Activated naive CD8-positive, alpha-beta T cell treated with anti-CD3 and anti-CD28 coated beads for 36 hours (primary cell): Measurements from ENCODE around the gene PIR. TPM values are rescaled to one million over a fixed set of nuclear protein-coding genes. Genes with fewer than 3 reads are reported as not detected.
A peak's percentile ranks its signal among the peaks of the same experiment; 100 is the strongest.

Experiments
- DNase-seq: peaks from one replicate; pipeline ENCODE4 v3.0.0; 2021
- H3K27ac Mint-ChIP-seq: one replicate; pipeline ENCODE4 v1.8.0; 2022; ENCODE audit warnings: mild to moderate bottlenecking, moderate library complexity, mixed read lengths
- H3K27me3 Mint-ChIP-seq: one replicate; pipeline ENCODE4 v1.8.0; 2022; ENCODE audit warnings: mild to moderate bottlenecking, mixed read lengths
- H3K36me3 Mint-ChIP-seq: one replicate; pipeline ENCODE4 v1.8.0; 2021; ENCODE audit warnings: mild to moderate bottlenecking, mixed read lengths
- H3K4me1 Mint-ChIP-seq: one replicate; pipeline ENCODE4 v1.8.0; 2021; ENCODE audit warnings: mixed read lengths
- H3K4me3 Mint-ChIP-seq: one replicate; pipeline ENCODE4 v1.8.0; 2022; ENCODE audit warnings: mild to moderate bottlenecking, moderate library complexity, mixed read lengths
- H3K9me3 Mint-ChIP-seq: one replicate; pipeline ENCODE4 v1.8.0; 2022; ENCODE audit warnings: mixed read lengths
- total RNA-seq, 2 experiments: library from RNA; stranded (reverse); gene quantifications; one replicate each; pipeline ENCODE4 v1.2.3, GENCODE V29; 2021

PIR gene
- total RNA-seq, 2 experiments from 2014 or later: 1.9 to 3.0 TPM

DNA sequence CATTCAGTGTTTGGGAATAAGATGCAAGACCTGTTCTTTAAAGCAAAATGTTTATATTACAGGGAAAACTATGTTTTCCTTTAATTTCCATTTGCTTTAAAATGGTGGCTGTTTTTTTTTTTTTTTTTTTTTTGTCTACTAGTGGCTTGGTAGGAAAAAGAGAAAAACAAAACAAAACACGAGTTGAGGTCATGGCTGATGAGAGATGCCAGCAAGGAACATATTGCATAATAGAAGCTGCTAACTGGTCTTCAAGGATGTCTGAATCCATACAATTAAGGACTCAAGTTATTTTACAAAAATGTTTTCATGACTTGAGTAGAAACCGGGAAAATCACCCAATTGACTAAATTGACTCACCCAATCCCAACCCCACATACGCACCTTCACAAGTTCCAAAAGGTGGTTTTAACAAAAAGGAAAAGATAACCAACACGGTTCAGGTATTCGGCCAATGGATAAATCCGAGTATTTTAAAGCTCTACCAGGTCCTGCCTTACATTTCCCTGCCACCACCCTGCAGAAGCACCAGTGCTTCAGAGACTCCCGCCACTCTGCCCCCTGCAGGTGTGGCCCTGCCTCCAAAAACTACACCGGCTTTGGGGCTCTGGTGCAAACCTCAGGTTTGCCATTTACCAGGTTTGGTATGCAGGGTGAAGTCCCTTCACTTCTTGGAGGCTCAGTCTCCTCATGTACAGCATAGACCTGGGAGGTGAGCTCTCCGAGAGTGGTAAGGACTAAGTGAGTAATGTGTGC is 27.1 kb downstream of the PIR start:
- Mint-ChIP-seq H3K4me3 (no peak overlapping the region), H3K36me3 (no peaks in the 10 kb centered on the region), H3K27ac (no peak overlapping the region), H3K4me1 (peaks cover 3% of the 10 kb centered on the region), H3K27me3 (peaks cover 3% of the 10 kb centered on the region), H3K9me3 (no peaks in the 10 kb centered on the region)
- peak; percentile 3 for DNase-seq

DNA sequence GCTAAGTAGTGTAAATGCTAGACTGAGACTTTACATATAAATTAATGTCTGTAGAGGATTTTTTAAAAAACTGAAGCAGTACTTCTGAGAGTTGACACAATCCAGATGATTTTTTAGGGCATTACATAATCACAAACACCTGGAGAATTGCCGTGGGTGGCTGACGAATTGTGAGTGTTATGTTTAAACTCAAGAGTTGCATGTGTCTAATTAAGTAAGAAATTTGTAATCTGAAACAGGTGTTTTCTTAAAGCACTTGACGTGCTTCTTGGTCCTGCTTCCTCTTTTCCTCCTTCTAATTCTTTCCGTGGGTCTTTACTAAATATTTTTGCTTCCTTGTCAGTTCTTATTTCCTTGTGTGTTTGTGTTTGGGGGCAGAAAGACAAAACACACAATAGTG is 27.8 kb downstream of the PIR start:
- Mint-ChIP-seq H3K9me3 (no peaks in the 10 kb centered on the region), H3K4me3 (no peak overlapping the region), H3K36me3 (no peaks in the 10 kb centered on the region), H3K4me1 (peaks cover 3% of the 10 kb centered on the region), H3K27me3 (peaks cover 3% of the 10 kb centered on the region), H3K27ac (no peak overlapping the region)
- no peak for DNase-seq

DNA sequence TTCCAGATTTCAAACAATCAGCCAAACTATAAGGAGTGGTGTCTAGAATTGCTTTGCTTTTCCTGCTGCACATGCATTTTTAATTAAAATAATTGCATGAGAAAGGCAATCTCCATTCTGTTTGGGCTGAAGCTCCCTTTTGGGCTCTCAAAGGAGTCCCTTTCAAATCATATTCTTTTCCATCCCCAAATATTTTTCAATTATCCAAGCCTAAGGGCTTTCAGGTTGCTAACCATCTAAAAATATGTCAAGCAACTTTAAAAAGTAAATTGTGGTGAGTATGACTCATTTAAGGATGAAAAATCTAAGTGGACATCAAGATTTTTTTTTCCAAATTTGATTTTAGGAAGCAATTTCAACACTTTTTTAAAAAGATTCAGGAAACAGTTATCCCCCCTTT is 28.4 kb downstream of the PIR start:
- H3K9me3 Mint-ChIP-seq: no peaks in the 10 kb centered on the region
- H3K27me3 Mint-ChIP-seq: peaks cover 3% of the 10 kb centered on the region
- no peak overlapping the region for H3K4me3 Mint-ChIP-seq
- H3K36me3 Mint-ChIP-seq: no peaks in the 10 kb centered on the region
- DNase-seq: no peak
- peaks cover 3% of the 10 kb centered on the region for H3K4me1 Mint-ChIP-seq
- no peak overlapping the region for H3K27ac Mint-ChIP-seq

DNA sequence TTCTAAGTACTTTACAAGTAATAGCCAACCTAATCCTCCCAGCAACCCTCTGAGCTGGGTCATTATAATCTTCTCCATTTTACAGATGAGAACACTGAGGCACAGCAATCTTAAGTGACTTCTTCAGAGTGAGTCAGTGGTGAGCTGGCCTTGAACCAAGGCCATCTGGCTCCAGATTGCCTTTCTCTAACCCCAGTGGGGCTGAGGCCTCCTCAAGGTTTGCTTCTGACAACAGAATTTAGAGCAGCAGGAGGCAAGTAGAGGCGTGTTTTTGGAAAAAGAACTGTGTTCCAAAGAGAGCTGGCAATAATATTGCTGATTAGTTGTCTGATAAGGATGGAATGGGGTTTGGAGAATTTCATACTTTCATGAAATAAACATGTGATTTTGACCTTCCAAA is 41.2 kb downstream of the PIR start:
- no peaks in the 10 kb centered on the region for H3K9me3 Mint-ChIP-seq
- no peaks in the 10 kb centered on the region for H3K4me1 Mint-ChIP-seq
- H3K4me3 Mint-ChIP-seq: no peak overlapping the region
- no peaks in the 10 kb centered on the region for H3K36me3 Mint-ChIP-seq
- peaks cover 3% of the 10 kb centered on the region for H3K27me3 Mint-ChIP-seq
- no peak for DNase-seq
- H3K27ac Mint-ChIP-seq: no peak overlapping the region

DNA sequence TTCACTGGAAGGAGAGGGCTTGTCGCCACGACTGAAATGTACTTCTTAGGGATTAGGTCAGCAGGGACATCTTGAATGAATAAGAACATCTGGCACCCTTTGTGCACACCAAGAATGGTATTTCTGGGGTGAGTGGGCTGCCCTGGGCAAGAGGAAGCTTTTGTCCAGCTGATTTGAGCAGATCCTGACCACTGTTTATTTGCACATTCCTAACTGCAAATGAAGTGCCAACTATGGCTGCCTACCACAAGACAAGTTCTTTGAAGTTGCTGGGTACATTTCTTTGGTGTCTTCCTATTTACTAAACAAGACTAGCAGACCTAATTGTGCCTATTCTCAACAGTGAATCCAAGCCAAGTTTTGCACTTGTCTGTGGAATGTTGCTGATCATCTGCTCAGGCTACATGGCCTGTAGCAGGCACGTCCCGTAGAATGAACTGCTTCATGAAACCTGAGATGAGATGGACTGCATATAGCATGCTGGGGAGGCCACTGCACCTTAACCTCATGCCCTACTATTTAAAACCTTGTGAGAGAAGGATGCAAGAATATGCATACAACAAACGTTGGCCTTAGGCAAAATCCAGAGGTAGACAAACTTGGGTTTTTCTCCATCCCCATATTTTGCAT is 45.0 kb downstream of the PIR start:
- Mint-ChIP-seq H3K4me1 (no peaks in the 10 kb centered on the region), H3K9me3 (no peaks in the 10 kb centered on the region), H3K4me3 (no peak overlapping the region), H3K36me3 (no peaks in the 10 kb centered on the region), H3K27ac (no peak overlapping the region), H3K27me3 (no peaks in the 10 kb centered on the region)
- DNase-seq: no peak

DNA sequence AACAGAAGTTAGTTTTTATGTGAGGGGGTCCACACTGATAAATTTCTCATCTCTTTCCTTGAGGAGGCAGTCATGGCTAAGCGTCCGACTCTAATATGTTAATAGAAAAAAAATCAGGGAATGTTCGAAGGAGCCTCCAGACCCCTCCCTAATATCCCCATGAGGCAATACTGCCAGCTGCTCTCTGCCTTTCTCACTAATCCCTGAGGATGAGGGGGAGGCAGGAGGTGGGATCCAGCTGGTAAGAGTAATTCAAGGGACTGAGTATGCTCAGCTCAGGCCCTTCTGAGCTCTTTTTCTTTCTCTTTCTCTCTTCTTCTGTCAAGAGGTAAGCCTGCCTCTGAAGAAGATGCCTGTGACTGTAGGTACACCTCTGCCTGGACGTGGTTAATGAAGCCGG is 51.7 kb downstream of the PIR start:
- no peak for DNase-seq
- Mint-ChIP-seq H3K27me3 (peaks cover 7% of the 10 kb centered on the region), H3K4me1 (no peaks in the 10 kb centered on the region), H3K4me3 (no peak overlapping the region), H3K36me3 (no peaks in the 10 kb centered on the region), H3K27ac (no peak overlapping the region), H3K9me3 (no peaks in the 10 kb centered on the region)

- H3K27ac Mint-ChIP-seq: no peak overlapping the region
- DNase-seq: no peak
- peaks cover 9% of the 10 kb centered on the region for H3K27me3 Mint-ChIP-seq
- no peaks in the 10 kb centered on the region for H3K36me3 Mint-ChIP-seq
- H3K9me3 Mint-ChIP-seq: no peaks in the 10 kb centered on the region
- no peak overlapping the region for H3K4me3 Mint-ChIP-seq
- no peaks in the 10 kb centered on the region for H3K4me1 Mint-ChIP-seq
Measured at GRCh38 chrX:15438332-15438731, 54.8 kb downstream of the PIR start.

DNA sequence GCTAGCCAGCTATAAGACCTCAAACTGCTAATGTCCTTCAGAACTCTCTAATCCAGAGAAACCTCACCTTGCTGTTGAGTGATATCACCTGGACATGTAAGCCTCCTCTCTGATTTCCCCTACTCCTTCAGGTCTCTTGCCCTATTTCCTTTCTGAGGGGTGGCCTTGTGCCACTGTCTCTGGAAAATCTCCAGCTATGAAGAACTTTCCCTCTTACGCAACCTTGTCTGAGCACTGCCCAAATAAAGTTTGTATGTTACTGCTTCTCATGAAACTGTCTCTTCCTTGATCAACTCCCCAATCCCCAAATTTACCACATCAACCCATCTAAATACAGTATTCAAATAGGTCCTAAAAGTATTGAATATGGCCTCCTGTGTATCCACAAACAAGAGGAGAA is 55.4 kb downstream of the PIR start:
- Mint-ChIP-seq H3K4me3 (no peak overlapping the region), H3K4me1 (no peaks in the 10 kb centered on the region), H3K36me3 (no peaks in the 10 kb centered on the region), H3K27ac (no peak overlapping the region), H3K27me3 (peaks cover 16% of the 10 kb centered on the region), H3K9me3 (no peaks in the 10 kb centered on the region)
- no peak for DNase-seq

DNA sequence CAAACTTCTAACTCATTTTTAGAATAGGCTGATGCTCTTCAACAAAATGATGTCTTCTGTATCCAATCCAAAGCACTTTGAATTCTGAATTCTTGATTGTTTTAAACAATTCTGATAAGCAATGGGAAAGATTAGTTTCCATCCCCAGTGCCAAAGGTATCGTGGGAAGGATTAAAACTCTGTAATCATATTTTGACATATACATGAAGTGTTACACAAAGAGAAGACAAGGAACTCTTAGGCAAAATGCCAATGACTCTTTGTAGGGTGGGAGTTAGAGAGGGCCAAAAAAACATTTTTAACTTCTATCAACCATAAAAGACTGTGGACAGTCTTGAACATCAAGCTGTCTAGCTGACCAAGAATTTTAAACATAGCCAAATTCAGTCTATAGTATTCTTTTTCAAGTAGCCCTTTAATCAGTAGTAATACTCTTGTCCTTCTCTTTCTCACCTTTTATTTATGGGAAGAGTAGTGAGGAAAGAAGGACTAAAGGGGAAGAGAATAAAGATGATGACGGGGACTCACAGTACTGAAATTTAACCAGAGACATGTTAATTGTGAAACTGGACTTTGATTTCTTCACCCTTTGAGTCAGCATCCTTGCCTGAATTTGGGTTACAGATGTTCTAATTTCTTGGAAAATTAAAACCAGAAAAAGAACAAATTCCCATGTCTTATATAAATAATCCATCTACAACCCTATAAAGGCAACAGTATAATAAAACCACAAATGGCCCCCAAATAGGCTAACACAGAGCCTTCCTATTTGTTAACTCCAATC is 57.1 kb downstream of the PIR start:
- H3K27ac Mint-ChIP-seq: no peak overlapping the region
- no peaks in the 10 kb centered on the region for H3K9me3 Mint-ChIP-seq
- no peaks in the 10 kb centered on the region for H3K36me3 Mint-ChIP-seq
- no peaks in the 10 kb centered on the region for H3K4me1 Mint-ChIP-seq
- no peak overlapping the region for H3K4me3 Mint-ChIP-seq
- DNase-seq: no peak
- H3K27me3 Mint-ChIP-seq: peaks cover 27% of the 10 kb centered on the region

DNA sequence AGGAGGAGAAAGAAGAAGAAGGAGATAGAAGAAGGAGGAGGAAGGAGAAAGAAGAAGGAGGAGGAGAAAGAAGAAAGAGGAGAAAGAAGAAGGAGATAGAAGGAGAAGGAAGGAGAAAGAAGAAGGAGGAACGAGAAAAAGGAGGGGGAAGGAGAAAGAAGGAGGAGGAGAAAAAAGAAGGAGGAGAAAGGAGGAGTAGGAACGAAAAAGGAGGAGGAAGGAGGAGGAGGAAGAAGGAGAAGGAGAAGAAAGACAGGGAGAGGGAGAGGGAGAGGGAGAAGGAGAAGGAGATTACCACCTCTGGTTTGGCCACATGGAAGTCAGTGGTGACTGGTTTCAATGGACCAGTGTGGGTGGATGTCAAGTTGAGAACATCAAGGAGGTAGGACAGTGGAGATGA is 58.9 kb downstream of the PIR start:
- no peak for DNase-seq

DNA sequence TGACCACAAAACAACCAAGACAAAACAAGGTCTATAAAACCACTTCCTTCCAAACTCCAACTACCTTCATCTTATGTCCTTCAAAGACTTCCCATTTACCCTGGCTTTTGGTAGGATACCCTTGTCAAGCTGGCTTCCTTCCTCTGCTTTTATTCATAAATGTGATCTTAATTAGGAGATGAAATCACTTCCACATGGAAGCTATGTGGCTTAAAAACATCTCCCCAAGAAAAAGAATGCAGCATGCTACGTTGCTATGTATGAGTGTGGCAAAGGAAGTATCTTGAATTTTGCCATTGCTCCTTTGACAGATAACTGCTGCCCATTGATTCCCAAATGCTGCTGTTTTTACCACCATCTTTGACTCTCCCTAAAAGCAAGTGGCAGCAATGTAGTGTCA is 62.5 kb downstream of the PIR start:
- DNase-seq: no peak
- Mint-ChIP-seq H3K27ac (no peak overlapping the region), H3K4me1 (no peaks in the 10 kb centered on the region), H3K9me3 (no peaks in the 10 kb centered on the region), H3K36me3 (no peaks in the 10 kb centered on the region), H3K27me3 (peaks cover 20% of the 10 kb centered on the region), H3K4me3 (no peak overlapping the region)

More for the DNA sequence above, 58.9 kb downstream of the PIR start:
- peaks cover 20% of the 10 kb centered on the region for H3K27me3 Mint-ChIP-seq
- H3K4me1 Mint-ChIP-seq: no peaks in the 10 kb centered on the region
- H3K36me3 Mint-ChIP-seq: no peaks in the 10 kb centered on the region
- no peak overlapping the region for H3K27ac Mint-ChIP-seq
- H3K9me3 Mint-ChIP-seq: no peaks in the 10 kb centered on the region
- no peak overlapping the region for H3K4me3 Mint-ChIP-seq

DNA sequence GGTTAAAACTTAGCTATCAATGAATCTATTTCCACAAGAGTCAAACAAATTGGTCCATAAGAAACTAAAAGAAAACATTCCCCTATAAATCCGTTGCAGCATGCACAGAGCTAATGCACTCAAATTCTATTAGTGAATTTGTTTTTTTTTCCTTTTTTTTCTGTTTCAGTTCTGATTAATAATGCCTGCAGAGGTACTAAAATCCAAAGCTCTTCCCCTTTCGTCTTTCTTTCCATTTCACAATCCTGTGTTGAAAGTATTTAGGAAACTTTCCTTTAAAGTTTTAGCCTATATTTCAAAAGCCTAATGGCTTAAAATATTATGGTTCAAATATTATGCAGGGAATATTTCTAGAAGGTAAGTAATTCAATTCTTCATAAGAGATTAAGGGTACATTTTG is 63.1 kb downstream of the PIR start:
- Mint-ChIP-seq H3K4me1 (no peaks in the 10 kb centered on the region), H3K27ac (no peak overlapping the region), H3K27me3 (peaks cover 20% of the 10 kb centered on the region), H3K9me3 (no peaks in the 10 kb centered on the region), H3K4me3 (no peak overlapping the region), H3K36me3 (no peaks in the 10 kb centered on the region)
- no peak for DNase-seq

GRCh38 chrX:15425024-15425423 is 68.1 kb downstream of the PIR start:
- no peak for DNase-seq
- H3K4me3 Mint-ChIP-seq: no peak overlapping the region
- no peaks in the 10 kb centered on the region for H3K4me1 Mint-ChIP-seq
- no peak overlapping the region for H3K27ac Mint-ChIP-seq
- H3K27me3 Mint-ChIP-seq: no peaks in the 10 kb centered on the region
- no peaks in the 10 kb centered on the region for H3K9me3 Mint-ChIP-seq
- no peaks in the 10 kb centered on the region for H3K36me3 Mint-ChIP-seq

DNA sequence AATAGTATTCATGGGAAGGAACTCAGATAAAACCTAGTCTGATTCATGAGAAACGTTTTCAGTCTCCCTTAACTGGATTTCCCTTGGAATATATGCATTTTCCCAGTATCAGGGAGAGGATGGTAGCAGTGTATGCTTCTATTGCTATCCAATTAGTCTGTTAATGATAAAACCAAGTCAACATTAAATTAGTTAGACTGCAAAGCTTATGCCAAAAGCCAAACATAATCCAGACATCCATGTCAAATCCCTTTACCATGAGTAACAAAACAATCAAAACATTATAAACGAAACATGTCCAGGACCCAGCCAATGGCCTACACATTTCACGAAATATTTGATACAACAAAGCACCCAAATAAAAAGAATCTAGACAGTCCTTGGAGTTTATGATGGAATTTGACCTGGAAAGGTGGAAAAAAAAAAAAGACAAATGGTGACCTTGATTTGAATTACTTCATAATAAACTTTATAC is 74.4 kb downstream of the PIR start:
- Mint-ChIP-seq H3K9me3 (peaks cover 3% of the 10 kb centered on the region), H3K27ac (no peak overlapping the region), H3K4me3 (no peak overlapping the region), H3K27me3 (no peaks in the 10 kb centered on the region), H3K36me3 (no peaks in the 10 kb centered on the region), H3K4me1 (no peaks in the 10 kb centered on the region)
- DNase-seq: no peak

- Mint-ChIP-seq H3K4me3 (no peak overlapping the region), H3K36me3 (no peaks in the 10 kb centered on the region), H3K4me1 (no peaks in the 10 kb centered on the region), H3K27ac (no peak overlapping the region), H3K9me3 (peaks cover 3% of the 10 kb centered on the region), H3K27me3 (peaks cover under 1% of the 10 kb centered on the region)
- DNase-seq: no peak
Measured at GRCh38 chrX:15418041-15418706, 75.0 kb downstream of the PIR start.
